ENCODE measurements around the gene RGMB.

The RGMB gene

GRCh38 chr5:98767581-98767980, 5.9 kb upstream of the RGMB start:
- no peak for DNase-seq (ENCODE audit: low spot score)
- FAIRE-seq: no peak

- FAIRE-seq (no peak), DNase-seq (ENCODE audit: low spot score) (peak; percentile 9)
Observed at GRCh38 chr5:98768160-98768959, 5.1 kb upstream of the RGMB start.

GRCh38 chr5:98768960-98769209, 4.6 kb upstream of the RGMB start:
- FAIRE-seq (no peak), DNase-seq (ENCODE audit: low spot score) (no peak)

- FAIRE-seq (no peak), DNase-seq (ENCODE audit: low spot score) (no peak)
Observed at GRCh38 chr5:98769210-98769958, 4.1 kb upstream of the RGMB start.

GRCh38 chr5:98769959-98770208, 3.6 kb upstream of the RGMB start:
- FAIRE-seq (no peak), DNase-seq (ENCODE audit: low spot score) (no peak)

- FAIRE-seq: no peak
- peak; percentile 7 for DNase-seq (ENCODE audit: low spot score)
Observed at GRCh38 chr5:98770209-98770910, 3.1 kb upstream of the RGMB start.

- FAIRE-seq: no peak
- DNase-seq (ENCODE audit: low spot score): peak; percentile 3
Observed at GRCh38 chr5:98770911-98771322, 2.5 kb upstream of the RGMB start.

- peak; percentile 53 for FAIRE-seq
Observed at GRCh38 chr5:98771382-98772109, 1.9 kb upstream of the RGMB start.

GRCh38 chr5:98772415-98773213, 849 bp upstream of the RGMB start:
- FAIRE-seq: no peak
- peak; percentile 59 for DNase-seq (ENCODE audit: low spot score)

More at GRCh38 chr5:98771382-98772109, 1.9 kb upstream of the RGMB start:
- DNase-seq (ENCODE audit: low spot score): peak; percentile 67

- DNase-seq (ENCODE audit: low spot score) (no peak), FAIRE-seq (no peak)
Observed at GRCh38 chr5:98773214-98773463, 324 bp upstream of the RGMB start.

- FAIRE-seq (no peak), DNase-seq (ENCODE audit: low spot score) (peak; percentile 3)
Observed at GRCh38 chr5:98774192-98775033, 950 bp downstream of the RGMB start.

- no peak for FAIRE-seq
Observed at GRCh38 chr5:98775246-98776065, 2.0 kb downstream of the RGMB start.

GRCh38 chr5:98776066-98776705, 2.7 kb downstream of the RGMB start:
- DNase-seq (ENCODE audit: low spot score): peak; percentile 43

More at GRCh38 chr5:98775246-98776065, 2.0 kb downstream of the RGMB start:
- DNase-seq (ENCODE audit: low spot score): no peak

GRCh38 chr5:98777295-98777694, 3.8 kb downstream of the RGMB start:
- no peak for FAIRE-seq
- DNase-seq (ENCODE audit: low spot score): no peak

More at GRCh38 chr5:98776066-98776705, 2.7 kb downstream of the RGMB start:
- FAIRE-seq: no peak

- no peak for DNase-seq (ENCODE audit: low spot score)
- FAIRE-seq: no peak
Observed at GRCh38 chr5:98779264-98779877, 5.9 kb downstream of the RGMB start.

GRCh38 chr5:98780390-98780789, 6.9 kb downstream of the RGMB start:
- FAIRE-seq (peak; percentile 72), DNase-seq (ENCODE audit: low spot score) (peak; percentile 63)

GRCh38 chr5:98781520-98781919, 8.1 kb downstream of the RGMB start:
- DNase-seq (ENCODE audit: low spot score): no peak
- no peak for FAIRE-seq

- FAIRE-seq: no peak
- DNase-seq (ENCODE audit: low spot score): no peak
Observed at GRCh38 chr5:98781964-98782363, 8.5 kb downstream of the RGMB start.

Data from RCC 7860 (cell line).